H1 (cell line): ENCODE results near the gene TMEM165.

Source experiments
- BRCA1 ChIP-seq: IDR thresholded peaks from 2 replicates; pipeline ENCODE4 v1.6.1; 2012; ENCODE audit warnings: low read depth, low read length, improper control_type of control experiment
- CBX5 ChIP-seq: fragments of 300-800, 300-1000 bp; sonication (generic); IDR thresholded peaks from 2 replicates; pipeline ENCODE4 v1.7.1; 2016; ENCODE audit warnings: antibody characterized with exemption, low read length, low read depth
- CBX8 ChIP-seq: fragments of 300-800, 300-1000 bp; sonication (generic); IDR thresholded peaks from 2 replicates; pipeline ENCODE4 v1.7.1; 2016; ENCODE audit warnings: low read depth, low read length, borderline replicate concordance
- CREB1 ChIP-seq: IDR thresholded peaks from 2 replicates; pipeline ENCODE4 v1.6.1; 2012; ENCODE audit warnings: inconsistent platforms
- CTCF ChIP-seq, 3 experiments: IDR thresholded peaks; 1 replicate in 2 of 3; 2 replicates in 1 of 3; pipeline versions ENCODE4 v1.5.1 to v1.6.1; 2011; ENCODE audit warnings: low read length in 3 of 3, mild to moderate bottlenecking in 3 of 3, inconsistent platforms in 2 of 3, low read depth in 1 of 3, moderate library complexity in 1 of 3; ENCODE audit not compliant: insufficient read depth in 1 of 3; ENCODE audit errors: control extremely low read depth in 1 of 3
- EP300 ChIP-seq, 2 experiments: IDR thresholded peaks; 1 replicate in 1 of 2; 2 replicates in 1 of 2; pipeline ENCODE4 v1.6.1; 2011 to 2012; ENCODE audit warnings: low read depth in 2 of 2, low read length in 2 of 2, mild to moderate bottlenecking in 2 of 2, borderline replicate concordance in 1 of 2, inconsistent platforms in 1 of 2, moderate library complexity in 1 of 2
- EZH2 ChIP-seq: fragments of 200-600 bp; sonication (generic); IDR thresholded peaks from 2 replicates; pipeline ENCODE4 v1.7.1; 2012; ENCODE audit warnings: low read depth, mild to moderate bottlenecking, moderate library complexity, low read length, inconsistent platforms; ENCODE audit not compliant: severe bottlenecking
- POLR2AphosphoS5 ChIP-seq: IDR thresholded peaks from 2 replicates; pipeline ENCODE4 v1.6.1; 2011; ENCODE audit warnings: low read depth, low read length
- TAF1 ChIP-seq: IDR thresholded peaks from 2 replicates; pipeline ENCODE4 v1.6.1; 2011; ENCODE audit warnings: mild to moderate bottlenecking, low read depth, low read length

GRCh38 chr4:55354648-55355047 lies 41.1 kb upstream of the TMEM165 start:
- TF ChIP-seq POLR2AphosphoS5 (no peak), CBX5 (no peak), CBX8 (no peak), EZH2 (no peak), CTCF (IDR thresholded peaks at IDR 0.05; ENCODE audit: control extremely low read depth in 1 of 3, insufficient read depth in 1 of 3, low read depth in 1 of 3, low read length in 3 of 3) (no peak), BRCA1 (no peak), CREB1 (no peak), TAF1 (no peak), EP300 (IDR thresholded peaks at IDR 0.05; ENCODE audit: borderline replicate concordance in 1 of 2, low read depth in 2 of 2, low read length in 2 of 2) (no peak)
